Ishikawa (cell line): ENCODE measurements around the gene OGN.

Source experiments
- CEBPB ChIP-seq: IDR thresholded peaks from 2 replicates; pipeline ENCODE4 v1.6.1; 2012
- CREB1 ChIP-seq: IDR thresholded peaks from 2 replicates; pipeline ENCODE4 v1.6.1; 2012; ENCODE audit warnings: low read depth
- TAF1 ChIP-seq: IDR thresholded peaks from 2 replicates; pipeline ENCODE4 v1.6.1; 2012; ENCODE audit warnings: low read depth, mild to moderate bottlenecking
- TEAD4 ChIP-seq: IDR thresholded peaks from 2 replicates; pipeline ENCODE4 v1.6.1; 2012
- YY1 ChIP-seq: IDR thresholded peaks from 2 replicates; pipeline ENCODE4 v1.6.1; 2012; ENCODE audit warnings: low read depth
- TF ChIP-seq, protein P1 (sequence below): IDR thresholded peaks from 2 replicates; pipeline ENCODE4 v1.6.1; 2012
- TF ChIP-seq, protein P2 (sequence below): IDR thresholded peaks from 2 replicates; pipeline ENCODE4 v1.6.1; 2012; ENCODE audit warnings: low read depth, mild to moderate bottlenecking

DNA sequence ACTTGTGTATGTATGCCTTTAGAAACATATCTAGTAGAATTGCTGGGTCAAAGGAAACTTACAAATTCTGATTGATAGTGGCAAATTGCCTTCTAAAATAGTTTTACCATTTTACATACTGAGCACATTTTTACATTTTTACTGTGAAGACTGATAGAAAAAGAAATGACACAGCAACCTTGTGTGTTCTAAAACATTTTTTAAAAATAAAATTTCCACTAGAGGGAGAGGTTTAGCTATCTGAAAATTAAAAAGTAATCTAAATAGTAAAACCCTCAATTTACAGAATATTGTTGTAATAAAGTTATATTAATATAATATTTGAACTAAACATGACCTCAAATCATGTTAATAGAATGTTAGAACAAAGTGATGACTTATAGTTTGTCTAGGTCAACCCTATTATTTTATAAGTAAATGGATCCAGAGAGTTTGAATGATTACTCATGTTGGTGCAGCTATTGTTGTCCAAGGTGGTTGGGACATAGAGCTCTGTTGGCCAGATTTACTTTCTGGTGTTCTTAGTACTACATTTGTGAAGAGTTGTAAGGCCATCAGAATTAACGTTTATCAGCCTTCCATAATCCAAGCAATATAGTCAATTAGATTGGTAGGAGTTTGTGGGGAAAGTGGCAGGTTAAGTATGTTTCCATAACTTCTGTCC is 61.4 kb downstream of the OGN start:
- TF ChIP-seq, protein P1, sequence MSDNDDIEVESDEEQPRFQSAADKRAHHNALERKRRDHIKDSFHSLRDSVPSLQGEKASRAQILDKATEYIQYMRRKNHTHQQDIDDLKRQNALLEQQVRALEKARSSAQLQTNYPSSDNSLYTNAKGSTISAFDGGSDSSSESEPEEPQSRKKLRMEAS: no peak
- TF ChIP-seq CEBPB (no peak), YY1 (no peak), TEAD4 (no peak), CREB1 (no peak), TAF1 (no peak)
- TF ChIP-seq, protein P2, sequence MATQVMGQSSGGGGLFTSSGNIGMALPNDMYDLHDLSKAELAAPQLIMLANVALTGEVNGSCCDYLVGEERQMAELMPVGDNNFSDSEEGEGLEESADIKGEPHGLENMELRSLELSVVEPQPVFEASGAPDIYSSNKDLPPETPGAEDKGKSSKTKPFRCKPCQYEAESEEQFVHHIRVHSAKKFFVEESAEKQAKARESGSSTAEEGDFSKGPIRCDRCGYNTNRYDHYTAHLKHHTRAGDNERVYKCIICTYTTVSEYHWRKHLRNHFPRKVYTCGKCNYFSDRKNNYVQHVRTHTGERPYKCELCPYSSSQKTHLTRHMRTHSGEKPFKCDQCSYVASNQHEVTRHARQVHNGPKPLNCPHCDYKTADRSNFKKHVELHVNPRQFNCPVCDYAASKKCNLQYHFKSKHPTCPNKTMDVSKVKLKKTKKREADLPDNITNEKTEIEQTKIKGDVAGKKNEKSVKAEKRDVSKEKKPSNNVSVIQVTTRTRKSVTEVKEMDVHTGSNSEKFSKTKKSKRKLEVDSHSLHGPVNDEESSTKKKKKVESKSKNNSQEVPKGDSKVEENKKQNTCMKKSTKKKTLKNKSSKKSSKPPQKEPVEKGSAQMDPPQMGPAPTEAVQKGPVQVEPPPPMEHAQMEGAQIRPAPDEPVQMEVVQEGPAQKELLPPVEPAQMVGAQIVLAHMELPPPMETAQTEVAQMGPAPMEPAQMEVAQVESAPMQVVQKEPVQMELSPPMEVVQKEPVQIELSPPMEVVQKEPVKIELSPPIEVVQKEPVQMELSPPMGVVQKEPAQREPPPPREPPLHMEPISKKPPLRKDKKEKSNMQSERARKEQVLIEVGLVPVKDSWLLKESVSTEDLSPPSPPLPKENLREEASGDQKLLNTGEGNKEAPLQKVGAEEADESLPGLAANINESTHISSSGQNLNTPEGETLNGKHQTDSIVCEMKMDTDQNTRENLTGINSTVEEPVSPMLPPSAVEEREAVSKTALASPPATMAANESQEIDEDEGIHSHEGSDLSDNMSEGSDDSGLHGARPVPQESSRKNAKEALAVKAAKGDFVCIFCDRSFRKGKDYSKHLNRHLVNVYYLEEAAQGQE: no peak
